ENCODE measurements around the gene KCNS3.

- TF ChIP-seq, protein P1, sequence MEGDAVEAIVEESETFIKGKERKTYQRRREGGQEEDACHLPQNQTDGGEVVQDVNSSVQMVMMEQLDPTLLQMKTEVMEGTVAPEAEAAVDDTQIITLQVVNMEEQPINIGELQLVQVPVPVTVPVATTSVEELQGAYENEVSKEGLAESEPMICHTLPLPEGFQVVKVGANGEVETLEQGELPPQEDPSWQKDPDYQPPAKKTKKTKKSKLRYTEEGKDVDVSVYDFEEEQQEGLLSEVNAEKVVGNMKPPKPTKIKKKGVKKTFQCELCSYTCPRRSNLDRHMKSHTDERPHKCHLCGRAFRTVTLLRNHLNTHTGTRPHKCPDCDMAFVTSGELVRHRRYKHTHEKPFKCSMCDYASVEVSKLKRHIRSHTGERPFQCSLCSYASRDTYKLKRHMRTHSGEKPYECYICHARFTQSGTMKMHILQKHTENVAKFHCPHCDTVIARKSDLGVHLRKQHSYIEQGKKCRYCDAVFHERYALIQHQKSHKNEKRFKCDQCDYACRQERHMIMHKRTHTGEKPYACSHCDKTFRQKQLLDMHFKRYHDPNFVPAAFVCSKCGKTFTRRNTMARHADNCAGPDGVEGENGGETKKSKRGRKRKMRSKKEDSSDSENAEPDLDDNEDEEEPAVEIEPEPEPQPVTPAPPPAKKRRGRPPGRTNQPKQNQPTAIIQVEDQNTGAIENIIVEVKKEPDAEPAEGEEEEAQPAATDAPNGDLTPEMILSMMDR (IDR thresholded peaks at IDR 0.05 in 8 of 11, conservative IDR thresholded peaks at IDR 0.05 in 3 of 11) = no peak
- TF ChIP-seq POLR2A (IDR thresholded peaks at IDR 0.05) (no peak), POLR2AphosphoS5 (IDR thresholded peaks at IDR 0.05) (no peak)
Observed at GRCh38 chr2:17877811-17878280, 621 bp upstream of the KCNS3 start.
